ENCODE measurements around the gene PTPN3. TPM values are rescaled to one million over a fixed set of nuclear protein-coding genes. Genes with fewer than 3 reads are reported as not detected.

PTPN3 gene
- polyA plus RNA-seq, 1 experiment, result 1.1 TPM

DNA sequence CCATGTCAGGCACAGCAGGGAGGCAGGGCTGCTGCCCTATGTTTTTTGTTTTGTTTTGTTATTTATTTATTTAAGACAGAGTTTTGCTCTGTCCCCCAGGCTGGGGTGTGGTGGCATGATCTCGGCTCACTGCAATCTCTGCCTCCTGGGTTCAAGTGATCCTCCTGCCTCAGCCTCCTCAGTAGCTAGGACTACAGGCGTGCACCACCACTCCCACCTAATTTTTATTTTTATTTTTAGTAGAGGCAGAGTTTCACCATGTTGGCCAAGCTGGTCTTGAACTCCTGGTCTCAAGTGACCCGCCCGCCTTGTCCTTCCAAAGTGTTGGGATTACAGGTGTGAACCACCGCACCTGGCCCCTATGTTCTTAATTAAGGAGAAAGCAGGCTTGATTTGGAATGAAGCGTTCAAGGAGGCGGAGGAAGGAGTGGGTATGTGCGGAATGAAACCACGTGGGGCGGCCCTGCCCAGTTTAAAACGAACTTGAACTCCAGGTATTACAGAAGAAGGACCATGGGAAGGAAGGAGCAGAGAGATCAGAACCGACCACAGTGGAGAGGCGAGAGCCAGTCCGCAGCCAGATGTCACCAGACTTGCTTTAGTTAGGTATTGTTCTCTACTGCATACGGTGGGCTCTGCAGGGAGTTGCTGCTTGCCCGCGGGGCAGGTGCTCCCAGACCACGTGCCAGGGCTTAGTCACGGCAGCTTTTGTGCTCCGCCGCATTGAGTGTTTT, 142.4 kb downstream of the PTPN3 start:
- CTCF ChIA-PET, result interaction anchor here (1.3 kb wide), 1 partner anchor 14 kb away, joined by 4 read pairs; no protein-coding TSS in a partner anchor
- Histone ChIP-seq H3K27me3 (ENCODE audit: control insufficient read depth, insufficient read depth, low read length) (0 out of 2 replicates have a peak, but pooled peaks cover 1% of the 10 kb centered on the region), H3K36me3 (ENCODE audit: control insufficient read depth, insufficient read depth, low read length) (no peaks in the 10 kb centered on the region), H3K4me3 (ENCODE audit: low read depth, low read length) (no peak overlapping the region)
- TF ChIP-seq, protein P1, sequence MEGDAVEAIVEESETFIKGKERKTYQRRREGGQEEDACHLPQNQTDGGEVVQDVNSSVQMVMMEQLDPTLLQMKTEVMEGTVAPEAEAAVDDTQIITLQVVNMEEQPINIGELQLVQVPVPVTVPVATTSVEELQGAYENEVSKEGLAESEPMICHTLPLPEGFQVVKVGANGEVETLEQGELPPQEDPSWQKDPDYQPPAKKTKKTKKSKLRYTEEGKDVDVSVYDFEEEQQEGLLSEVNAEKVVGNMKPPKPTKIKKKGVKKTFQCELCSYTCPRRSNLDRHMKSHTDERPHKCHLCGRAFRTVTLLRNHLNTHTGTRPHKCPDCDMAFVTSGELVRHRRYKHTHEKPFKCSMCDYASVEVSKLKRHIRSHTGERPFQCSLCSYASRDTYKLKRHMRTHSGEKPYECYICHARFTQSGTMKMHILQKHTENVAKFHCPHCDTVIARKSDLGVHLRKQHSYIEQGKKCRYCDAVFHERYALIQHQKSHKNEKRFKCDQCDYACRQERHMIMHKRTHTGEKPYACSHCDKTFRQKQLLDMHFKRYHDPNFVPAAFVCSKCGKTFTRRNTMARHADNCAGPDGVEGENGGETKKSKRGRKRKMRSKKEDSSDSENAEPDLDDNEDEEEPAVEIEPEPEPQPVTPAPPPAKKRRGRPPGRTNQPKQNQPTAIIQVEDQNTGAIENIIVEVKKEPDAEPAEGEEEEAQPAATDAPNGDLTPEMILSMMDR (IDR thresholded peaks at IDR 0.05; ENCODE audit: insufficient read depth, low read depth, low read length), result no peak
- POLR2A ChIA-PET, result no interaction called here
- DNase-seq (ENCODE audit: low read depth), result no peak

GRCh38 chr9:109354190-109354589, 143.9 kb downstream of the PTPN3 start:
- POLR2A ChIA-PET, result no interaction called here
- TF ChIP-seq, protein P1 (IDR thresholded peaks at IDR 0.05; ENCODE audit: insufficient read depth, low read depth, low read length), result no peak
- CTCF ChIA-PET, result no interaction called here
- H3K4me3 ChIP-seq (ENCODE audit: low read depth, low read length), result no peak overlapping the region
- H3K27me3 ChIP-seq (ENCODE audit: control insufficient read depth, insufficient read depth, low read length), result 0 out of 2 replicates have a peak, but pooled peaks cover 1% of the 10 kb centered on the region
- DNase-seq (ENCODE audit: low read depth), result no peak
- H3K36me3 ChIP-seq (ENCODE audit: control insufficient read depth, insufficient read depth, low read length), result no peaks in the 10 kb centered on the region

DNA sequence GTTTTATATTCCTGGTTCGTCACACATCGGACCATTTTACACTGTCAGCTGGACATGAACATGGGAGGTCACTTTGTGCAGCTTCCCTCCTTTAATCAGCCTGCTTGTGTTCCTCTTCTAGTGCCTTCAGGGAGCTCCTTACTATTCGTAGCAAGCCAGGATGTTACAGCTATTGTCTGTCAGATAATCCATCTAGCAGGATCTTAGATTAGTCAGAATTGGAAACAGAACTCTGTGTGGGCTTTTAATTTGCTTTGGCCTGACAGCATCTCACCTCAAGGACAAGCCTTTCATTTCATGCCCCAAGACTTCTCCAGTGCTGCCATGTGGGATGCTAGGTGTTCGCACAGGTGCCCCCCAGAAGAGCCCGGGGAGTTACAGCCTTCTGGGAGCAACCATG, 147.1 kb downstream of the PTPN3 start:
- TF ChIP-seq, protein P1 (IDR thresholded peaks at IDR 0.05; ENCODE audit: insufficient read depth, low read depth, low read length), result no peak
- Histone ChIP-seq H3K27me3 (ENCODE audit: control insufficient read depth, insufficient read depth, low read length) (peaks cover 8% of the 10 kb centered on the region), H3K36me3 (ENCODE audit: control insufficient read depth, insufficient read depth, low read length) (no peaks in the 10 kb centered on the region), H3K4me3 (ENCODE audit: low read depth, low read length) (no peak overlapping the region)
- ChIA-PET CTCF (no interaction called here), POLR2A (interaction anchor here (0.7 kb wide), 1 partner anchor 15 kb away, joined by 7 read pairs; no protein-coding TSS in a partner anchor)
- no peak for DNase-seq (ENCODE audit: low read depth)

DNA sequence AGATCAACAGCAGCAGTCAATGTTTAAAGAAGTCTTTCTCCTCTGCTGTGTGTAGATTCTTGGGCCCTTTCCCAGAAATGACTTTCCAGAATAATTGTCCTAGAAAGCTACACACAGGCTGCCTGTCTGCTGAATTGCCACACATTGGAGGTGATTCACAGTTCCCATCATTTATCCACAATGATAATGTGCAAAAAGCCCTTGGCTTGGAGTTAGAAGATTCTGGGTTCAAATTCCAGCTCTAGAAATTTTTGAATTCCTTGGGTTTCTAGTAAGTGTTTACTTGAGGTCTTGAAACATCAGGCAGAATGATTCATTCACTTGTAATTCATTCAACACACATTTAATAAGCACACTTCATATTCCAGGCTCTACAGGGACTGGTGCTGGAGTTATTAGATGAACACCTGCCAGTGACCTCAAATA, 148.7 kb downstream of the PTPN3 start:
- no peaks in the 10 kb centered on the region for H3K36me3 ChIP-seq (ENCODE audit: control insufficient read depth, insufficient read depth, low read length)
- POLR2A ChIA-PET, result interaction anchor here (0.5 kb wide), 2 partner anchors 176 to 831 kb away, joined by 3 to 6 read pairs; no protein-coding TSS in a partner anchor
- H3K27me3 ChIP-seq (ENCODE audit: control insufficient read depth, insufficient read depth, low read length), result peaks cover 7% of the 10 kb centered on the region
- TF ChIP-seq, protein P1 (IDR thresholded peaks at IDR 0.05; ENCODE audit: insufficient read depth, low read depth, low read length), result no peak
- DNase-seq (ENCODE audit: low read depth), result peak; percentile 84
- H3K4me3 ChIP-seq (ENCODE audit: low read depth, low read length), result no peak overlapping the region
- CTCF ChIA-PET, result interaction anchor here (0.6 kb wide), 1 partner anchor 167 kb away, joined by 3 read pairs; no protein-coding TSS in a partner anchor

DNA sequence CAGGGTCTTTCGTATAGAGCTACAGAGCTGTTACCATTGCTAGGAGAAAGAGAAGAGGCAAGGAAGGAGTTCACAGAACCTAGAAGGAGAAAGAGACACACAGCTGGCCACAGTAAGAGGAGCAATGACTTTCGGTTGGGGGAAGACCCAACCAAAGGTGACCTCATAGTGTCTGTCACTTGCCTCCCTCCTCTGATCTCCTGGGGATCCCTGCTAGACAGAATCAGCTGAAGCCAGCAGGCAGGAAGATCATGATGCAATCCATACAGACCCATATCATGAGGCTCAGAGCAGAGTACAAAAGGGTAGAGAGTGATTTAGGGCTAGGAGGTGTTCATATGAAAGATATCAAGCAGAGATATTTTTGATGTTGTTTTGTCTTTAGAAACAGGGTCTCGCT, 151.2 kb downstream of the PTPN3 start:
- Histone ChIP-seq H3K36me3 (ENCODE audit: control insufficient read depth, insufficient read depth, low read length) (no peaks in the 10 kb centered on the region), H3K27me3 (ENCODE audit: control insufficient read depth, insufficient read depth, low read length) (peaks cover 7% of the 10 kb centered on the region), H3K4me3 (ENCODE audit: low read depth, low read length) (no peak overlapping the region)
- TF ChIP-seq, protein P1 (IDR thresholded peaks at IDR 0.05; ENCODE audit: insufficient read depth, low read depth, low read length), result no peak
- POLR2A ChIA-PET, result no interaction called here
- no peak for DNase-seq (ENCODE audit: low read depth)
- CTCF ChIA-PET, result no interaction called here
